Neural progenitor cell (in vitro differentiated cells): ENCODE results near the gene KLF6.

Experiments used
- EZH2 ChIP-seq: fragments of 200-600 bp; sonication (generic); IDR thresholded peaks from 2 replicates; pipeline ENCODE4 v1.6.1; 2017; ENCODE audit warnings: antibody characterized with exemption, mild to moderate bottlenecking, moderate library complexity
- TF ChIP-seq, protein P1 (sequence below): fragments of 200-600 bp; sonication (generic); IDR thresholded peaks from 2 replicates; pipeline ENCODE4 v1.5.1; 2017; ENCODE audit warnings: antibody characterized with exemption, mild to moderate bottlenecking

DNA sequence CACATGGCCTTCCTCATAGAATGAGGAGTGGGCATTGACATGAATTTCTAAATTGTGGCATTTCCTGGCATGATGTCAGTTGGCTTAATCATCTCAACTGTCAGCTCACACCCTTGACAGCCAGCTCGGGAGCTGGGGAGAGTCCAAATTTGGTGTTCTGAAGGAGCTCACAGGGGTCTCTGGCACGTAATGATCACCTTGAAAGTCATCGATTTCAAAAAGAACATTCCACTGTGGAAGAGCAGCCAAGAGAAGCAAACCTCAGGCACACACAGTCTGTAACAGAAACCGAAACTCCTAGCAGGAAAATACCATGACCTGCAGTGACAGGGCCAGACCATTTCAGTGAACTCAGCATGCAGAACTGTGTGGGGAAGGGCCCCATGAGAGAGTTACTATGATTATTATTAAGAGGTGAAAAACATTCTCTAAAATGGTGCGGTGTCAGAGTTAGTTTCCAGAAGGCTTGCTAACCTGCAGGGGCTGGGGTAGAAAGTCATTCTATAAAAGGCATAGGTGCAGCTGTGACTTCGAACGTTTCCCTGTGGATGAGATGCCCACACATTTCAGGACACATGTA, 26.4 kb upstream of the KLF6 start:
- TF ChIP-seq, protein P1, sequence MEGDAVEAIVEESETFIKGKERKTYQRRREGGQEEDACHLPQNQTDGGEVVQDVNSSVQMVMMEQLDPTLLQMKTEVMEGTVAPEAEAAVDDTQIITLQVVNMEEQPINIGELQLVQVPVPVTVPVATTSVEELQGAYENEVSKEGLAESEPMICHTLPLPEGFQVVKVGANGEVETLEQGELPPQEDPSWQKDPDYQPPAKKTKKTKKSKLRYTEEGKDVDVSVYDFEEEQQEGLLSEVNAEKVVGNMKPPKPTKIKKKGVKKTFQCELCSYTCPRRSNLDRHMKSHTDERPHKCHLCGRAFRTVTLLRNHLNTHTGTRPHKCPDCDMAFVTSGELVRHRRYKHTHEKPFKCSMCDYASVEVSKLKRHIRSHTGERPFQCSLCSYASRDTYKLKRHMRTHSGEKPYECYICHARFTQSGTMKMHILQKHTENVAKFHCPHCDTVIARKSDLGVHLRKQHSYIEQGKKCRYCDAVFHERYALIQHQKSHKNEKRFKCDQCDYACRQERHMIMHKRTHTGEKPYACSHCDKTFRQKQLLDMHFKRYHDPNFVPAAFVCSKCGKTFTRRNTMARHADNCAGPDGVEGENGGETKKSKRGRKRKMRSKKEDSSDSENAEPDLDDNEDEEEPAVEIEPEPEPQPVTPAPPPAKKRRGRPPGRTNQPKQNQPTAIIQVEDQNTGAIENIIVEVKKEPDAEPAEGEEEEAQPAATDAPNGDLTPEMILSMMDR: no peak
- no peak for TF ChIP-seq EZH2
